ENCODE results near the gene LOXL3.

The LOXL3 gene

DNA sequence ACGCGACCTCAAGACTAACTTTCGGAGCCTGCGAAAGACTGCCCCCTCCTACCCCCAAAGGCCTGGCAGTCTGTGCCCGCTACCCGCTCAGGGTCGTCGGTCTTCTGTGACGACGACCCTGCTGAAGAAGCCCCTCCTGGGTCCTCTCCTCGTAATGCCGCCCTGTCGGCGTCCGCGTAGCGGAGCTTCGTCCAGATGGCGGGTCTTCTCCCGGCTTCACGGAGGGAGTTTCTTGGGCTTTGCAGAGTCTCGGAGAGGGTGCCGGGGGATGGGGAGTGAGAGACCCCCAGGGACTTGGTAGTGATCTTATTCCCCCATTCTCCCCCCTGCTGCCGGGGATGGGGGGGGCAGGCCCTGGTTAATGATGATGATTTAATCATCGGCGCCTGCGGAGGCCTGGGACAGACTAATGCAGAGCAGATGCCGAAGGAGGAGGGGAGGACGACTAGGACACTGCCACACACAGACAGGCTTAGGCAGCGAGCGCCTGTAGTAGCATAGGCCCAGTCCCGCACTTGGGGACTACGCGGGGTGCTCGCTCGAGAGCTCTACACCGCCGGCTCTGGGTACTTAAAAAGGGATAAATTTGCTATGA, 45.7 kb downstream of the LOXL3 start (continued):
- TF ChIP-seq, protein P1, sequence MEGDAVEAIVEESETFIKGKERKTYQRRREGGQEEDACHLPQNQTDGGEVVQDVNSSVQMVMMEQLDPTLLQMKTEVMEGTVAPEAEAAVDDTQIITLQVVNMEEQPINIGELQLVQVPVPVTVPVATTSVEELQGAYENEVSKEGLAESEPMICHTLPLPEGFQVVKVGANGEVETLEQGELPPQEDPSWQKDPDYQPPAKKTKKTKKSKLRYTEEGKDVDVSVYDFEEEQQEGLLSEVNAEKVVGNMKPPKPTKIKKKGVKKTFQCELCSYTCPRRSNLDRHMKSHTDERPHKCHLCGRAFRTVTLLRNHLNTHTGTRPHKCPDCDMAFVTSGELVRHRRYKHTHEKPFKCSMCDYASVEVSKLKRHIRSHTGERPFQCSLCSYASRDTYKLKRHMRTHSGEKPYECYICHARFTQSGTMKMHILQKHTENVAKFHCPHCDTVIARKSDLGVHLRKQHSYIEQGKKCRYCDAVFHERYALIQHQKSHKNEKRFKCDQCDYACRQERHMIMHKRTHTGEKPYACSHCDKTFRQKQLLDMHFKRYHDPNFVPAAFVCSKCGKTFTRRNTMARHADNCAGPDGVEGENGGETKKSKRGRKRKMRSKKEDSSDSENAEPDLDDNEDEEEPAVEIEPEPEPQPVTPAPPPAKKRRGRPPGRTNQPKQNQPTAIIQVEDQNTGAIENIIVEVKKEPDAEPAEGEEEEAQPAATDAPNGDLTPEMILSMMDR (tag by site-specific recombination; IDR thresholded peaks at IDR 0.05), result no peak
- TF ChIP-seq ZNF549 (tag by site-specific recombination; IDR thresholded peaks at IDR 0.05) (no peak), ZNF621 (tag by site-specific recombination; IDR thresholded peaks at IDR 0.05) (no peak), ZNF341 (tag by site-specific recombination; IDR thresholded peaks at IDR 0.05; ENCODE audit: low read depth) (peak; percentile 36; the same call in 1 of the 2 replicates), ZNF571 (tag by site-specific recombination; IDR thresholded peaks at IDR 0.05) (no peak), ZNF561 (tag by site-specific recombination; IDR thresholded peaks at IDR 0.05; ENCODE audit: borderline replicate concordance) (no peak), OSR2 (tag by site-specific recombination; IDR thresholded peaks at IDR 0.05) (no peak), PRDM1 (tag by site-specific recombination; IDR thresholded peaks at IDR 0.05) (no peak), HOXC10 (CRISPR knock-in tag; IDR thresholded peaks at IDR 0.05) (no peak), GLIS2 (tag by site-specific recombination; IDR thresholded peaks at IDR 0.05) (peak; percentile 58), SALL2 (tag by site-specific recombination; IDR thresholded peaks at IDR 0.05; ENCODE audit: borderline replicate concordance) (no peak), KLF9 (tag by site-specific recombination; IDR thresholded peaks at IDR 0.05; ENCODE audit: low read depth) (no peak), ZFP37 (tag by site-specific recombination; IDR thresholded peaks at IDR 0.05) (no peak), ZNF768 (tag by site-specific recombination; IDR thresholded peaks at IDR 0.05) (no peak), GFI1B (tag by site-specific recombination; IDR thresholded peaks at IDR 0.05) (no peak), ZNF521 (tag by site-specific recombination; IDR thresholded peaks at IDR 0.05) (no peak), ZNF791 (tag by site-specific recombination; IDR thresholded peaks at IDR 0.05) (no peak), ZNF292 (tag by site-specific recombination; IDR thresholded peaks at IDR 0.05; ENCODE audit: borderline replicate concordance, low read depth) (no peak), ZNF324 (tag by site-specific recombination; IDR thresholded peaks at IDR 0.05) (no peak), ZNF37A (tag by site-specific recombination; IDR thresholded peaks at IDR 0.05) (no peak), ZNF785 (tag by site-specific recombination; IDR thresholded peaks at IDR 0.05) (no peak), IKZF3 (tag by site-specific recombination; IDR thresholded peaks at IDR 0.05) (no peak), ZNF433 (tag by site-specific recombination; IDR thresholded peaks at IDR 0.05; ENCODE audit: low read depth) (no peak), ZNF600 (tag by site-specific recombination; IDR thresholded peaks at IDR 0.05) (0 out of 2 replicates have a peak, but pooled peaks have one; percentile 40)
- TF ChIP-seq, protein P2, sequence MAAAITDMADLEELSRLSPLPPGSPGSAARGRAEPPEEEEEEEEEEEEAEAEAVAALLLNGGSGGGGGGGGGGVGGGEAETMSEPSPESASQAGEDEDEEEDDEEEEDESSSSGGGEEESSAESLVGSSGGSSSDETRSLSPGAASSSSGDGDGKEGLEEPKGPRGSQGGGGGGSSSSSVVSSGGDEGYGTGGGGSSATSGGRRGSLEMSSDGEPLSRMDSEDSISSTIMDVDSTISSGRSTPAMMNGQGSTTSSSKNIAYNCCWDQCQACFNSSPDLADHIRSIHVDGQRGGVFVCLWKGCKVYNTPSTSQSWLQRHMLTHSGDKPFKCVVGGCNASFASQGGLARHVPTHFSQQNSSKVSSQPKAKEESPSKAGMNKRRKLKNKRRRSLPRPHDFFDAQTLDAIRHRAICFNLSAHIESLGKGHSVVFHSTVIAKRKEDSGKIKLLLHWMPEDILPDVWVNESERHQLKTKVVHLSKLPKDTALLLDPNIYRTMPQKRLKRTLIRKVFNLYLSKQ (tag by site-specific recombination; IDR thresholded peaks at IDR 0.05; ENCODE audit: borderline replicate concordance), result no peak
- TF ChIP-seq, protein P3, sequence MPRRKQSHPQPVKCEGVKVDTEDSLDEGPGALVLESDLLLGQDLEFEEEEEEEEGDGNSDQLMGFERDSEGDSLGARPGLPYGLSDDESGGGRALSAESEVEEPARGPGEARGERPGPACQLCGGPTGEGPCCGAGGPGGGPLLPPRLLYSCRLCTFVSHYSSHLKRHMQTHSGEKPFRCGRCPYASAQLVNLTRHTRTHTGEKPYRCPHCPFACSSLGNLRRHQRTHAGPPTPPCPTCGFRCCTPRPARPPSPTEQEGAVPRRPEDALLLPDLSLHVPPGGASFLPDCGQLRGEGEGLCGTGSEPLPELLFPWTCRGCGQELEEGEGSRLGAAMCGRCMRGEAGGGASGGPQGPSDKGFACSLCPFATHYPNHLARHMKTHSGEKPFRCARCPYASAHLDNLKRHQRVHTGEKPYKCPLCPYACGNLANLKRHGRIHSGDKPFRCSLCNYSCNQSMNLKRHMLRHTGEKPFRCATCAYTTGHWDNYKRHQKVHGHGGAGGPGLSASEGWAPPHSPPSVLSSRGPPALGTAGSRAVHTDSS (tag by site-specific recombination; IDR thresholded peaks at IDR 0.05), result no peak
- TF ChIP-seq, protein P4, sequence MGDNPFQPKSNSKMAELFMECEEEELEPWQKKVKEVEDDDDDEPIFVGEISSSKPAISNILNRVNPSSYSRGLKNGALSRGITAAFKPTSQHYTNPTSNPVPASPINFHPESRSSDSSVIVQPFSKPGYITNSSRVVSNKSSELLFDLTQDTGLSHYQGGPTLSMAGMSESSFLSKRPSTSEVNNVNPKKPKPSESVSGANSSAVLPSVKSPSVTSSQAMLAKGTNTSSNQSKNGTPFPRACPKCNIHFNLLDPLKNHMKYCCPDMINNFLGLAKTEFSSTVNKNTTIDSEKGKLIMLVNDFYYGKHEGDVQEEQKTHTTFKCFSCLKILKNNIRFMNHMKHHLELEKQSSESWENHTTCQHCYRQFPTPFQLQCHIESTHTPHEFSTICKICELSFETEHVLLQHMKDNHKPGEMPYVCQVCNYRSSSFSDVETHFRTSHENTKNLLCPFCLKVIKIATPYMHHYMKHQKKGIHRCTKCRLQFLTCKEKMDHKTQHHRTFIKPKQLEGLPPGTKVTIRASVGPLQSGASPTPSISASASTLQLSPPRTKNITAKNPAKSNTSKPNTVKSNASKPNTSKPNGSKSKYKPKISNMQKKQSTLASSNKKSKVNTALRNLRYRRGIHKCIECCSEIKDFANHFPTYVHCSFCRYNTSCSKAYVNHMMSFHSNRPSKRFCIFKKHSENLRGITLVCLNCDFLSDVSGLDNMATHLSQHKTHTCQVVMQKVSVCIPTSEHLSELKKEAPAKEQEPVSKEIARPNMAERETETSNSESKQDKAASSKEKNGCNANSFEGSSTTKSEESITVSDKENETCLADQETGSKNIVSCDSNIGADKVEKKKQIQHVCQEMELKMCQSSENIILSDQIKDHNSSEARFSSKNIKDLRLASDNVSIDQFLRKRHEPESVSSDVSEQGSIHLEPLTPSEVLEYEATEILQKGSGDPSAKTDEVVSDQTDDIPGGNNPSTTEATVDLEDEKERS (tag by site-specific recombination; IDR thresholded peaks at IDR 0.05), result no peak
- TF ChIP-seq, protein P5, sequence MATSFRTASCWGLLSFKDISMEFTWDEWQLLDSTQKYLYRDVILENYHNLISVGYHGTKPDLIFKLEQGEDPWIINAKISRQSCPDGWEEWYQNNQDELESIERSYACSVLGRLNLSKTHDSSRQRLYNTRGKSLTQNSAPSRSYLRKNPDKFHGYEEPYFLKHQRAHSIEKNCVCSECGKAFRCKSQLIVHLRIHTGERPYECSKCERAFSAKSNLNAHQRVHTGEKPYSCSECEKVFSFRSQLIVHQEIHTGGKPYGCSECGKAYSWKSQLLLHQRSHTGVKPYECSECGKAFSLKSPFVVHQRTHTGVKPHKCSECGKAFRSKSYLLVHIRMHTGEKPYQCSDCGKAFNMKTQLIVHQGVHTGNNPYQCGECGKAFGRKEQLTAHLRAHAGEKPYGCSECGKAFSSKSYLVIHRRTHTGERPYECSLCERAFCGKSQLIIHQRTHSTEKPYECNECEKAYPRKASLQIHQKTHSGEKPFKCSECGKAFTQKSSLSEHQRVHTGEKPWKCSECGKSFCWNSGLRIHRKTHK (tag by site-specific recombination; IDR thresholded peaks at IDR 0.05), result no peak
- TF ChIP-seq, protein P6, sequence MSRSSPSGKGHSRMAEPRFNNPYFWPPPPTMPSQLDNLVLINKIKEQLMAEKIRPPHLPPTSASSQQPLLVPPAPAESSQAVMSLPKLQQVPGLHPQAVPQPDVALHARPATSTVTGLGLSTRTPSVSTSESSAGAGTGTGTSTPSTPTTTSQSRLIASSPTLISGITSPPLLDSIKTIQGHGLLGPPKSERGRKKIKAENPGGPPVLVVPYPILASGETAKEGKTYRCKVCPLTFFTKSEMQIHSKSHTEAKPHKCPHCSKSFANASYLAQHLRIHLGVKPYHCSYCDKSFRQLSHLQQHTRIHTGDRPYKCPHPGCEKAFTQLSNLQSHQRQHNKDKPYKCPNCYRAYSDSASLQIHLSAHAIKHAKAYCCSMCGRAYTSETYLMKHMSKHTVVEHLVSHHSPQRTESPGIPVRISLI (tag by site-specific recombination; IDR thresholded peaks at IDR 0.05), result no peak
- TF ChIP-seq, protein P7, sequence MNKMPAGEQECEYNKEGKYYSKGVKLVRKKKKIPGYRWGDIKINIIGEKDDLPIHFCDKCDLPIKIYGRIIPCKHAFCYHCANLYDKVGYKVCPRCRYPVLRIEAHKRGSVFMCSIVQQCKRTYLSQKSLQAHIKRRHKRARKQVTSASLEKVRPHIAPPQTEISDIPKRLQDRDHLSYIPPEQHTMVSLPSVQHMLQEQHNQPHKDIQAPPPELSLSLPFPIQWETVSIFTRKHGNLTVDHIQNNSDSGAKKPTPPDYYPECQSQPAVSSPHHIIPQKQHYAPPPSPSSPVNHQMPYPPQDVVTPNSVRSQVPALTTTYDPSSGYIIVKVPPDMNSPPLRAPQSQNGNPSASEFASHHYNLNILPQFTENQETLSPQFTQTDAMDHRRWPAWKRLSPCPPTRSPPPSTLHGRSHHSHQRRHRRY (tag by site-specific recombination; IDR thresholded peaks at IDR 0.05), result no peak
